ENCODE measurements around the gene ACTR8.

ACTR8 gene

GRCh38 chr3:53833053-53833645 is 48.8 kb downstream of the ACTR8 start:
- DNase-seq, result no peak

- no peak for DNase-seq
These were observed 51.0 kb downstream of the ACTR8 start for GRCh38 chr3:53830944-53831343.

- no peak for DNase-seq
These were observed 52.3 kb downstream of the ACTR8 start for GRCh38 chr3:53829605-53830004.

- DNase-seq, result no peak
These were observed 53.4 kb downstream of the ACTR8 start for GRCh38 chr3:53828581-53828980.

GRCh38 chr3:53826048-53826447 is 55.9 kb downstream of the ACTR8 start:
- DNase-seq, result no peak

GRCh38 chr3:53824795-53825194 is 57.2 kb downstream of the ACTR8 start:
- DNase-seq, result no peak

GRCh38 chr3:53823956-53824657 is 57.8 kb downstream of the ACTR8 start:
- DNase-seq, result no peak

- no peak for DNase-seq
These were observed 58.7 kb downstream of the ACTR8 start for GRCh38 chr3:53823026-53823955.

- no peak for DNase-seq
These were observed 59.6 kb downstream of the ACTR8 start for GRCh38 chr3:53822331-53822741.

GRCh38 chr3:53821631-53822121 is 60.3 kb downstream of the ACTR8 start:
- DNase-seq, result no peak

GRCh38 chr3:53820756-53821580 is 61.0 kb downstream of the ACTR8 start:
- DNase-seq, result no peak

- DNase-seq, result no peak
These were observed 61.9 kb downstream of the ACTR8 start for GRCh38 chr3:53820084-53820483.

GRCh38 chr3:53819163-53819868 is 62.6 kb downstream of the ACTR8 start:
- DNase-seq, result no peak

GRCh38 chr3:53818221-53819162 is 63.5 kb downstream of the ACTR8 start:
- no peak for DNase-seq

- no peak for DNase-seq
These were observed 64.1 kb downstream of the ACTR8 start for GRCh38 chr3:53817809-53818208.

- DNase-seq, result no peak
These were observed 64.7 kb downstream of the ACTR8 start for GRCh38 chr3:53817211-53817610.

All from amniotic stem cell (primary cell).